Liver (tissue), 9 donors: ENCODE measurements around the gene PRPF19. TPM values are rescaled to one million over a fixed set of nuclear protein-coding genes. Genes with fewer than 3 reads are reported as not detected.

ENCODE experiments used
- DNase-seq: peaks from one replicate; pipeline ENCODE4 v3.0.0-alpha.2; 2017; ENCODE audit warnings: low spot score
- H3K27ac ChIP-seq, 2 donors: one replicate each; pipeline ENCODE4 v1.7.0; 2013; ENCODE audit warnings: inconsistent platforms in 2 of 2, low read length in 2 of 2, control low read depth in 1 of 2, low read depth in 1 of 2, mild to moderate bottlenecking in 1 of 2
- H3K27me3 ChIP-seq, 4 donors: one replicate each; pipeline versions ENCODE4 v1.6.1 to v1.7.0; 2013; ENCODE audit warnings: low read length in 3 of 4, inconsistent platforms in 1 of 4, mild to moderate bottlenecking in 1 of 4, moderate library complexity in 1 of 4; ENCODE audit not compliant: control insufficient read depth in 4 of 4, insufficient read depth in 4 of 4
- H3K36me3 ChIP-seq, 4 donors: one replicate each; pipeline versions ENCODE4 v1.6.1 to v1.7.0; 2013; ENCODE audit warnings: low read length in 3 of 4, mild to moderate bottlenecking in 3 of 4, low read depth in 1 of 4, moderate library complexity in 1 of 4; ENCODE audit not compliant: control insufficient read depth in 4 of 4, insufficient read depth in 3 of 4
- H3K4me1 ChIP-seq, 4 donors: one replicate each; pipeline versions ENCODE4 v1.6.1 to v1.7.0; 2013; ENCODE audit warnings: low read length in 3 of 4, mild to moderate bottlenecking in 3 of 4, moderate library complexity in 1 of 4; ENCODE audit not compliant: control insufficient read depth in 4 of 4, insufficient read depth in 4 of 4
- H3K4me3 ChIP-seq, 3 donors: one replicate each; pipeline versions ENCODE4 v1.6.1 to v1.7.0; 2013; ENCODE audit warnings: low read length in 3 of 3, control low read depth in 1 of 3, low read depth in 1 of 3, mild to moderate bottlenecking in 1 of 3
- H3K9ac ChIP-seq, 2 donors: one replicate each; pipeline ENCODE4 v1.7.0; 2013; ENCODE audit warnings: low read length in 2 of 2, mild to moderate bottlenecking in 2 of 2, moderate library complexity in 2 of 2, control low read depth in 1 of 2, low read depth in 1 of 2
- H3K9me3 ChIP-seq, 4 donors: one replicate each; pipeline versions ENCODE4 v1.6.1 to v1.7.0; 2013; ENCODE audit warnings: low read length in 3 of 4; ENCODE audit not compliant: control insufficient read depth in 4 of 4
- ATF3 ChIP-seq: IDR thresholded peaks from 2 replicates; pipeline ENCODE4 v1.6.1; 2016; ENCODE audit warnings: antibody characterized with exemption
- CTCF ChIP-seq: fragments of 150-350 bp; IDR thresholded peaks from 2 replicates; pipeline ENCODE4 v1.5.1; 2017; ENCODE audit warnings: improper control_type of control experiment, low read depth, low read length; ENCODE audit not compliant: missing input control
- EGR1 ChIP-seq, 2 donors: IDR thresholded peaks; 2 replicates each; pipeline ENCODE4 v1.6.1; 2016 to 2018; ENCODE audit warnings: antibody characterized with exemption in 2 of 2, low read depth in 2 of 2
- FOXA1 ChIP-seq: IDR thresholded peaks from 2 replicates; pipeline ENCODE4 v1.6.1; 2016; ENCODE audit warnings: antibody characterized with exemption
- FOXA2 ChIP-seq: IDR thresholded peaks from 2 replicates; pipeline ENCODE4 v1.6.1; 2016; ENCODE audit warnings: antibody characterized with exemption
- GABPA ChIP-seq, 2 donors: IDR thresholded peaks in 1 of 2; conservative IDR thresholded peaks in 1 of 2; 2 replicates each; pipeline ENCODE4 v1.6.1; 2016; ENCODE audit warnings: antibody characterized with exemption in 2 of 2, mild to moderate bottlenecking in 1 of 2, moderate library complexity in 1 of 2
- HNF4A ChIP-seq, 2 donors: conservative IDR thresholded peaks; 2 replicates each; pipeline ENCODE4 v1.6.1; 2016; ENCODE audit warnings: antibody characterized with exemption in 2 of 2, mild to moderate bottlenecking in 2 of 2
- HNF4G ChIP-seq: IDR thresholded peaks from 2 replicates; pipeline ENCODE4 v1.6.1; 2016; ENCODE audit warnings: antibody characterized with exemption
- JUND ChIP-seq, 2 donors: IDR thresholded peaks; 2 replicates each; pipeline ENCODE4 v1.6.1; 2016; ENCODE audit warnings: antibody characterized with exemption in 2 of 2
- NR2F2 ChIP-seq: IDR thresholded peaks from 2 replicates; pipeline ENCODE4 v1.6.1; 2016; ENCODE audit warnings: antibody characterized with exemption
- RAD21 ChIP-seq, 2 donors: IDR thresholded peaks; 2 replicates each; pipeline ENCODE4 v1.6.1; 2016; ENCODE audit warnings: antibody characterized with exemption in 2 of 2, mild to moderate bottlenecking in 2 of 2
- REST ChIP-seq: IDR thresholded peaks from 2 replicates; pipeline ENCODE4 v1.6.1; 2016; ENCODE audit warnings: antibody characterized with exemption, mild to moderate bottlenecking
- RXRA ChIP-seq, 2 donors: IDR thresholded peaks; 2 replicates each; pipeline ENCODE4 v1.6.1; 2017 to 2018; ENCODE audit warnings: antibody characterized with exemption in 2 of 2, mild to moderate bottlenecking in 1 of 2
- SP1 ChIP-seq: IDR thresholded peaks from 2 replicates; pipeline ENCODE4 v1.6.1; 2018; ENCODE audit warnings: antibody characterized with exemption, mild to moderate bottlenecking
- TAF1 ChIP-seq: conservative IDR thresholded peaks from 2 replicates; pipeline ENCODE4 v1.6.1; 2016; ENCODE audit warnings: antibody characterized with exemption, mild to moderate bottlenecking
- YY1 ChIP-seq: IDR thresholded peaks from 2 replicates; pipeline ENCODE4 v1.6.1; 2016; ENCODE audit warnings: antibody characterized with exemption, mild to moderate bottlenecking
- ZBTB33 ChIP-seq: IDR thresholded peaks from 2 replicates; pipeline ENCODE4 v1.6.1; 2016; ENCODE audit warnings: antibody characterized with exemption
- WGBS: extraction: QIAGEN DNeasy Blood & Tissue Kit; methylation state at CpG from one replicate; pipeline ENCODE4 v1.1.7; 2013; 5-methylcytosine and 5-hydroxymethylcytosine counted together
- polyA plus RNA-seq, 2 donors: library from polyadenylated mRNA; stranded (reverse) in 1 of 2; unstranded in 1 of 2; fragments of 200-250 nt in 1 of 2; fragments of >200 nt in 1 of 2; fragmentation: Nextera tagmentation in 1 of 2; extraction: Ambion mirVana in 1 of 2; gene quantifications; one replicate each; pipeline versions ENCODE4 v1.2.1 to v1.2.3, GENCODE V29; 2013 to 2015
- total RNA-seq, 2 donors: library from RNA; depleted of rRNA; stranded (reverse); fragments of >200 nt; gene quantifications; one replicate each; pipeline ENCODE4 v1.2.3, GENCODE V29; 2014
- TF ChIP-seq, protein P1 (sequence below): IDR thresholded peaks from 2 replicates; pipeline ENCODE4 v1.6.1; 2016; ENCODE audit warnings: antibody characterized with exemption
- donor health status: healthy.
- donor health status: healthy.
- donor health status: healthy.
- donor health status: healthy.
- donor health status: healthy.

PRPF19 gene
- total and polyA plus RNA-seq, 4 donors = 25.4 to 57.1 (median 40.4) TPM

DNA sequence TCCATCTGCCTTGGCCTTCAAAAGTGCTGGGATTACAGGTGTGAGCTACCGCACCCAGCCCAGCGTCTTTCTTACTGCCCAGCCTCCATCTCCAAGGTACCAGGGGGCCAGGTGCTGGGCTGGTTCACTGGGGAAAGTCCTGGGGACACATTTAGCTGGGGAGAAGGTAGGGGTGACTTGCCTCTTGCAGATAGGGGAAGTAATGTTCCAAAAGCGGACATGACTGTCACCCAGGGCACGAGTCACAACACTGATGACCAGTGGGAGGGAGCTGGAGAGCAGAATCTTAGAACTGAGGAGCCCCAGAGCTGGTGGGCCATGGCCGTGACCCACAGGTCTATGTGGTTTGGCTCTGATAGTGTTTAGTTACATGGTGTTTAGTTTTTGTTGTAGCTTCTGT lies 48.0 kb upstream of the PRPF19 start:
- Histone ChIP-seq H3K9me3 (no peaks in the 10 kb centered on the region), H3K36me3 (no peaks in the 10 kb centered on the region), H3K9ac (no peak overlapping the region), H3K27me3 (no peaks in the 10 kb centered on the region), H3K27ac (no peak overlapping the region), H3K4me3 (no peak overlapping the region), H3K4me1 (peaks cover 5 to 23% (median 14%) of the 10 kb centered on the region in 4 donors)
- TF ChIP-seq HNF4A (conservative IDR thresholded peaks at IDR 0.05) (no peak), EGR1 (IDR thresholded peaks at IDR 0.05; ENCODE audit: low read depth in 2 of 2) (no peak), CTCF (no peak), GABPA (IDR thresholded peaks at IDR 0.05 in 1 of 2, conservative IDR thresholded peaks at IDR 0.05 in 1 of 2) (no peak), RXRA (IDR thresholded peaks at IDR 0.05) (no peak), FOXA1 (no peak), NR2F2 (no peak), RAD21 (IDR thresholded peaks at IDR 0.05) (no peak), ZBTB33 (no peak), SP1 (no peak), FOXA2 (no peak), ATF3 (no peak), REST (no peak), YY1 (no peak), JUND (IDR thresholded peaks at IDR 0.05) (no peak), HNF4G (no peak), TAF1 (no peak)
- TF ChIP-seq, protein P1, sequence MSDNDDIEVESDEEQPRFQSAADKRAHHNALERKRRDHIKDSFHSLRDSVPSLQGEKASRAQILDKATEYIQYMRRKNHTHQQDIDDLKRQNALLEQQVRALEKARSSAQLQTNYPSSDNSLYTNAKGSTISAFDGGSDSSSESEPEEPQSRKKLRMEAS = no peak
- no peak for DNase-seq
- WGBS = 82% methylated on average over 5 of the region's 5 CpGs
